ENCODE measurements around the gene TSC22D3.

The TSC22D3 gene

GRCh38 chrX:107667426-107667825 lies 108.2 kb downstream of the TSC22D3 start:
- no peak for TF ChIP-seq CTCF (IDR thresholded peaks at IDR 0.05; ENCODE audit: low read depth, low read length)
- no peak overlapping the region for H3K4me3 ChIP-seq (ENCODE audit: low read depth, low read length)

DNA sequence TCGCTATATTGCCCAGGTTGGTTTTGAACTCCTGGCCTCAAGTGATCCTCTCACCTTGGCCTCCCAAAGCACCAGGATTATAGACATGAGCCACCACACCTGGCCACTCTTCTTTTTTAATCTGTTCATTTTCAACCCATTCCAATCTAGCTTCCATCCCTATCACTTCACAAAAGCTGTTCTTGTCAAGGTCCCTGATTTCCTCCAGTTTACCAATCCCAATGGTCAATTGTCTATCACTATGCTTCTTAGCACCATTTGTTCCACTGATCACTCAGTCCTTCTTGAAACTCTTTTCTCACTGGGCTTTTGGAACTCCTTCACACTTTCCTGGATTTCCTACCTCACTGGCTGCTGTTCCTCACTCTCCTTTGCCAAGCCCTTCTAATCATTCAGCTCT lies 108.7 kb downstream of the TSC22D3 start:
- TF ChIP-seq CTCF (IDR thresholded peaks at IDR 0.05; ENCODE audit: low read depth, low read length), result no peak
- H3K4me3 ChIP-seq (ENCODE audit: low read depth, low read length), result no peak overlapping the region

Measured in WI38 (cell line).